ENCODE data around the gene AVEN. TPM values are rescaled to one million over a fixed set of nuclear protein-coding genes. Genes with fewer than 3 reads are reported as not detected.

Gene AVEN
- total RNA-seq, 2 experiments from 2014 or later: 6.3 to 13.5 TPM

DNA sequence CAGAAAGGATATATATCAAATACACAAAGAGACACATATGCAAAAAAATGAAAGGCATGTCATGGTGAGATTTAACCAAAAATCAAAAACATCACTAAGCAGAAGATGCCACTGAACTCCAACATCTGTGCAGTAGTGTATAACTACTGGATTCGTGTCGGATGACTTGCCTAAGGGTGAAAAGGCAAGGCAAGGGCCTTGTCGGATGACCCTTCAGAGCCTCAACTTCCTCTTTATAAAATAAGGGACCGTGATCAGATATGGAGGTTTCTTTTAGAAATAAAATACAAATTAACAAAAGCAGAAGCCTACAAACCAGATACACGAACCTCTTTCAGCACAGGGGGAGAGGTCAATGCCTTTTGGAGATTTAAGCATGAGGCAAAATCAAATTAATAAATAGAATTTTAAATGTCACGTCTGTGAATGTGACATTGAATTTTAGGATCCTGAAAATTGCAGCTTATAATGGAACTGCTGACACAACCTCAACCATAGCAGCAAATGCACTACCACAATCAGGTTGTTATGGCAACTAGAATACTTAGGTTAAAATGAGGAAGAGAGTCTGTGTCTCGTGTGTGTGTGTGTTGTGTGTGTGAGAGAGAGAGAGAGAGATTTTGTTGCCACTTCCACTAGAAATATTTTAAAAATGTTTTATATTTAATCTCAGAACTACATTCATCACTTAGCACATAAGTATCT, 79.0 kb downstream of the AVEN start:
- POLR2A ChIA-PET: no interaction called here
- H3K4me2 ChIP-seq (ENCODE audit: low read length): no peak overlapping the region
- H2AFZ ChIP-seq (ENCODE audit: low read length): no peak overlapping the region
- no peaks in the 10 kb centered on the region for H3K9me2 ChIP-seq (ENCODE audit: insufficient read depth, low read length)
- no peak for DNase-seq (ENCODE audit: low spot score)
- H3K4me3 ChIP-seq (ENCODE audit: low read depth, low read length, poor library complexity, severe bottlenecking): no peak overlapping the region
- no peaks in the 10 kb centered on the region for H3K36me3 ChIP-seq (ENCODE audit: insufficient read depth, low read length)
- no peaks in the 10 kb centered on the region for H3K4me1 ChIP-seq (ENCODE audit: insufficient read depth, low read length, poor library complexity, severe bottlenecking)
- TF ChIP-seq EZH2phosphoT487 (IDR thresholded peaks at IDR 0.05; ENCODE audit: borderline replicate concordance, low read depth, low read length): no peak
- TF ChIP-seq, protein P1, sequence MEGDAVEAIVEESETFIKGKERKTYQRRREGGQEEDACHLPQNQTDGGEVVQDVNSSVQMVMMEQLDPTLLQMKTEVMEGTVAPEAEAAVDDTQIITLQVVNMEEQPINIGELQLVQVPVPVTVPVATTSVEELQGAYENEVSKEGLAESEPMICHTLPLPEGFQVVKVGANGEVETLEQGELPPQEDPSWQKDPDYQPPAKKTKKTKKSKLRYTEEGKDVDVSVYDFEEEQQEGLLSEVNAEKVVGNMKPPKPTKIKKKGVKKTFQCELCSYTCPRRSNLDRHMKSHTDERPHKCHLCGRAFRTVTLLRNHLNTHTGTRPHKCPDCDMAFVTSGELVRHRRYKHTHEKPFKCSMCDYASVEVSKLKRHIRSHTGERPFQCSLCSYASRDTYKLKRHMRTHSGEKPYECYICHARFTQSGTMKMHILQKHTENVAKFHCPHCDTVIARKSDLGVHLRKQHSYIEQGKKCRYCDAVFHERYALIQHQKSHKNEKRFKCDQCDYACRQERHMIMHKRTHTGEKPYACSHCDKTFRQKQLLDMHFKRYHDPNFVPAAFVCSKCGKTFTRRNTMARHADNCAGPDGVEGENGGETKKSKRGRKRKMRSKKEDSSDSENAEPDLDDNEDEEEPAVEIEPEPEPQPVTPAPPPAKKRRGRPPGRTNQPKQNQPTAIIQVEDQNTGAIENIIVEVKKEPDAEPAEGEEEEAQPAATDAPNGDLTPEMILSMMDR (conservative IDR thresholded peaks at IDR 0.05; ENCODE audit: low read length): no peak
- CTCF ChIA-PET (ENCODE audit: unreplicated experiment): no interaction called here
- BruUV-seq (replicated peaks): no TSS peak
- no peaks in the 10 kb centered on the region for H3K79me2 ChIP-seq (ENCODE audit: insufficient read depth, low read depth, low read length)
- H4K20me1 ChIP-seq (ENCODE audit: insufficient read depth, low read length): no peaks in the 10 kb centered on the region
- H3K27ac ChIP-seq (ENCODE audit: low read depth, low read length, poor library complexity, severe bottlenecking): no peak overlapping the region
- intact Hi-C loops (cut with micrococcal nuclease; ENCODE audit: unreplicated experiment): no loop called here
- no peaks in the 10 kb centered on the region for H3K9me3 ChIP-seq (ENCODE audit: low read length)

- Histone ChIP-seq H3K79me2 (ENCODE audit: insufficient read depth, low read depth, low read length) (no peaks in the 10 kb centered on the region), H3K36me3 (ENCODE audit: insufficient read depth, low read length) (no peaks in the 10 kb centered on the region), H2AFZ (ENCODE audit: low read length) (no peak overlapping the region), H3K4me3 (ENCODE audit: low read depth, low read length, poor library complexity, severe bottlenecking) (no peak overlapping the region), H3K9me2 (ENCODE audit: insufficient read depth, low read length) (no peaks in the 10 kb centered on the region), H3K27ac (ENCODE audit: low read depth, low read length, poor library complexity, severe bottlenecking) (no peak overlapping the region), H3K9me3 (ENCODE audit: low read length) (no peaks in the 10 kb centered on the region), H4K20me1 (ENCODE audit: insufficient read depth, low read length) (no peaks in the 10 kb centered on the region), H3K4me2 (ENCODE audit: low read length) (no peak overlapping the region), H3K4me1 (ENCODE audit: insufficient read depth, low read length, poor library complexity, severe bottlenecking) (no peaks in the 10 kb centered on the region)
- ChIA-PET CTCF (ENCODE audit: unreplicated experiment) (no interaction called here), POLR2A (no interaction called here)
- no TSS peak for BruUV-seq (replicated peaks)
- intact Hi-C loops (cut with micrococcal nuclease; ENCODE audit: unreplicated experiment): no loop called here
- DNase-seq (ENCODE audit: low spot score): no peak
- no peak for TF ChIP-seq EZH2phosphoT487 (IDR thresholded peaks at IDR 0.05; ENCODE audit: borderline replicate concordance, low read depth, low read length)
- TF ChIP-seq, protein P1 (conservative IDR thresholded peaks at IDR 0.05; ENCODE audit: low read length): no peak
Observed at GRCh38 chr15:33956397-33956796, 82.6 kb downstream of the AVEN start.

DNA sequence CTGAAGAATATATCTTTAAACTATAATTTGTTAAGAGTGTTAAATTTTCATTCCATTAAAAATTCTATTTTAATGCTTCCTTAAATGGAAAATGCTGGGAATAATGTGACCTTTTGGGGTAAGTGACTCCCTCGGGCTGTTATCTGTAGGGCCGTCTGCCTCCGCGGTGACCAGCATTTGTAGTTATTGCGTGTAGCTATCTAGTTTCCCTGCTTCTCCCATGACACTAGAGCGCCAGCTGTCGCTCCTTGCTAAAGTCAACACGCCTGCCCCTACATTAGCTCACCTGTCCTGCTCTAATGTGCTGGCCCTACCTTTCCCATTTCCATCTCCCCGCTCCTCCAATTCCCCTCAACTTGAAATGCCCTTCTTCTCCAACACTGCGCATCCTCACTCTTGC, 83.1 kb downstream of the AVEN start:
- no peaks in the 10 kb centered on the region for H3K9me2 ChIP-seq (ENCODE audit: insufficient read depth, low read length)
- intact Hi-C loops (cut with micrococcal nuclease; ENCODE audit: unreplicated experiment): no loop called here
- no peak overlapping the region for H3K27ac ChIP-seq (ENCODE audit: low read depth, low read length, poor library complexity, severe bottlenecking)
- no peaks in the 10 kb centered on the region for H3K36me3 ChIP-seq (ENCODE audit: insufficient read depth, low read length)
- TF ChIP-seq, protein P1 (conservative IDR thresholded peaks at IDR 0.05; ENCODE audit: low read length): no peak
- no peak for TF ChIP-seq EZH2phosphoT487 (IDR thresholded peaks at IDR 0.05; ENCODE audit: borderline replicate concordance, low read depth, low read length)
- ChIA-PET POLR2A (interaction anchor here (0.7 kb wide), 1 partner anchor 33 kb away, joined by 3 read pairs; no protein-coding TSS in a partner anchor), CTCF (ENCODE audit: unreplicated experiment) (no interaction called here)
- H3K4me2 ChIP-seq (ENCODE audit: low read length): no peak overlapping the region
- no peaks in the 10 kb centered on the region for H3K9me3 ChIP-seq (ENCODE audit: low read length)
- DNase-seq (ENCODE audit: low spot score): no peak
- no peaks in the 10 kb centered on the region for H3K4me1 ChIP-seq (ENCODE audit: insufficient read depth, low read length, poor library complexity, severe bottlenecking)
- H2AFZ ChIP-seq (ENCODE audit: low read length): no peak overlapping the region
- no peaks in the 10 kb centered on the region for H3K79me2 ChIP-seq (ENCODE audit: insufficient read depth, low read depth, low read length)
- H3K4me3 ChIP-seq (ENCODE audit: low read depth, low read length, poor library complexity, severe bottlenecking): no peak overlapping the region
- no TSS peak for BruUV-seq (replicated peaks)
- no peaks in the 10 kb centered on the region for H4K20me1 ChIP-seq (ENCODE audit: insufficient read depth, low read length)
